NCI-H2171 (cell line): ENCODE results near the gene PAPSS1.
"Not testable (repeated sequence)": the region's sequence is repeated elsewhere in the genome, so short reads cannot be mapped to it uniquely, and the experiment has no call there.

Experiments
- DNase-seq: peaks from one replicate; lab custom pipeline; 2025; lab: John Stamatoyannopoulos, UW

Gene PAPSS1

GRCh38 chr4:107726131-107726925 is 6.3 kb upstream of the PAPSS1 start:
- DNase-seq: not testable (repeated sequence)

- no peak for DNase-seq
Measured at GRCh38 chr4:107725281-107725859, 5.3 kb upstream of the PAPSS1 start.

- not testable (repeated sequence) for DNase-seq
Measured at GRCh38 chr4:107723331-107723730, 3.3 kb upstream of the PAPSS1 start.

GRCh38 chr4:107721436-107722100 is 1.5 kb upstream of the PAPSS1 start:
- DNase-seq: no peak

- no peak for DNase-seq
Measured at GRCh38 chr4:107719207-107719921, 670 bp downstream of the PAPSS1 start.

- DNase-seq: no peak
Measured at GRCh38 chr4:107718351-107718965, 1.6 kb downstream of the PAPSS1 start.

GRCh38 chr4:107714256-107714655 is 5.8 kb downstream of the PAPSS1 start:
- DNase-seq: no peak

GRCh38 chr4:107712236-107712635 is 7.8 kb downstream of the PAPSS1 start:
- DNase-seq: no peak

GRCh38 chr4:107711831-107712230 is 8.2 kb downstream of the PAPSS1 start:
- DNase-seq: no peak

- DNase-seq: no peak
Measured at GRCh38 chr4:107710493-107711459, 9.3 kb downstream of the PAPSS1 start.

- no peak for DNase-seq
Measured at GRCh38 chr4:107709916-107710315, 10.1 kb downstream of the PAPSS1 start.

GRCh38 chr4:107708225-107708624 is 11.8 kb downstream of the PAPSS1 start:
- DNase-seq: no peak

GRCh38 chr4:107705742-107706556 is 14.1 kb downstream of the PAPSS1 start:
- no peak for DNase-seq

GRCh38 chr4:107701565-107701964 is 18.5 kb downstream of the PAPSS1 start:
- DNase-seq: no peak

- no peak for DNase-seq
Measured at GRCh38 chr4:107699466-107700206, 20.4 kb downstream of the PAPSS1 start.

GRCh38 chr4:107696187-107696586 is 23.8 kb downstream of the PAPSS1 start:
- DNase-seq: not testable (repeated sequence)

GRCh38 chr4:107693132-107693531 is 26.9 kb downstream of the PAPSS1 start:
- no peak for DNase-seq

GRCh38 chr4:107692202-107692601 is 27.8 kb downstream of the PAPSS1 start:
- no peak for DNase-seq

GRCh38 chr4:107691378-107691777 is 28.7 kb downstream of the PAPSS1 start:
- peak; percentile 18 for DNase-seq
